GM21447 (cell line): Measurements from ENCODE around the gene FAF1.

Experiments
- ATAC-seq: cut with Tn5 transposase; IDR thresholded peaks from one replicate; pipeline ENCODE4 v1.9.1; 2021; ENCODE audit not compliant: unreplicated experiment

FAF1 gene

DNA sequence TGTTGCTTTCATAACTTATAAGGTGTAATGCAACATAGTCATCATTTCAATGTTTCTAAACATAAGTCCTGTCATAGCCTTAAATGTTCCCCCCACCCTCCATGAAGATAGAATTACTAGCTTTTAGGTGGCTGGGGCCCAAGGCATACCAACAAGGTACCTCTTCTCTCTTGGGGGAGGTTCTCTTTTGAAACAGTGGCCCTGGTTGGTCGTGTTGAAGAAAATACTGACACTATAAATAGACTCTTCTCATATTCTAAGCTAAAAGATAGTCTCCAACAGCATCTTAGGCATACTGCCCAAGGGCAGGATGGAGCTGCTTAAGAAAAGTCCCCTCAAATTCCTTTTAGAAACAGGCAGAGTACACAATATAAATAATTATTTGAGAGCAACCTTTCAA, 255.0 kb downstream of the FAF1 start:
- ATAC-seq: no peak

DNA sequence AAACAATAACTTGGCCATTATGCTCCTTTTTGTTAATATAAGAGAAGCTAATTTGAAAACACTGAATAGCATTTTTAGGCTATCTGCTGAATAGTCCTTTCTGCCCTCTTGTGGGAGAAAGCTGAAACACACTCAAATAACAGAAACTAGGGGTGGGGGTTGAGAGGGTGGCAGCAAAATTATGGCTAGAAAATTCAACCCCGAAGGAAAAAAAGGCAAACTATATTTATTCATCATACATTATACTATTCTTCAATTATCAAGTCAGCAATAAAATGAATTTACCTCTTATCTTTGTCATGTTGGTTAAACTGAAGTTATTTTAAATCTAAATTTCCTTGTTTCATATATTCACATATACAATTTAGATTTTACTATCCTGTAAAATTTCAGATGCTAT, 255.9 kb downstream of the FAF1 start:
- ATAC-seq: no peak

GRCh38 chr1:50703240-50703639, 256.8 kb downstream of the FAF1 start:
- ATAC-seq: no peak

DNA sequence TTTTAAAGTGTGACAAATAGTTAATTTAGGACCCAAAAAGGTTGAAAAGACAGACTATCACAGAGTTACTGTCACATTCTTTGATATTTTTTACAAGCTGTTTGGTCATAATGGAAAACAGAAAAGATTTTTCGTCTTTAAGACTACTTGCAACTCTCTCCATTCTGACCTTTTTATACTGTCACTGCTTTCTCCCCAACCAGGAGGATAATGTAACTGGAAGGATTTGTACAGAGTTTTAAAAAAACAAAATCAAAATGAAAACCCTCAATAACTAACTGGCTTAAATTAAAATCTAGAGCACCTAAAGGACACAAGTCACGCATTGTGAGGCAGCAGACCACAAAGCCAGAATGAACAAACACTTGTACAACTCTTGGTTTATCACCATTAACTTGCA, 257.7 kb downstream of the FAF1 start:
- ATAC-seq: no peak

DNA sequence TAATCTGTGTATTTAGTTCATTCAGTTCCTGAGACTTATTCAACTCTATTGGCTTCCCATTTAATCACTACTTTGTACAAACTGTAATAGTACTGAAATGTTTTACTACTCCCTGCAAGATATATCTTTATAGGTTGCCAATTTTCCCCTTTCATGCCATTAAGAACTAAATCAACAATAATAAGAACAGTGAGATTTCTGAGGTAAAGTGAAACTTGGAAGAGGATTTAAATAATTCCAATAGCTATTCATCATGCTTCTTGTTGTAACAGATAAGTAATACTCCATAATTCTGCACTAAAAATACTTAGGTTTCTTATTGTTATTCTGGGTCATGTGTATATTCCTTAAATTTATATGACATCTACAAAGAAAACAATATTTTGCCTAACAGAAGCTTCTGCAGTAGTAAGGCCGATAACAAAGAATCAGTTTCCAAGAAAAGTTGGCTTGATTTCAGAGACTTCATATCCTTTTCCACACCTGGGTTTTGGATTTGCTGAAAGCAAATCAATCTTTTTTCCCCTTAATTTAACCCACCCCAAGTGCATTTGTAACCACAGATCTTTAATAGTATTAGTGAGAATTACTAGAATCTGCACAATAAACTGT, 258.3 kb downstream of the FAF1 start:
- ATAC-seq: no peak

DNA sequence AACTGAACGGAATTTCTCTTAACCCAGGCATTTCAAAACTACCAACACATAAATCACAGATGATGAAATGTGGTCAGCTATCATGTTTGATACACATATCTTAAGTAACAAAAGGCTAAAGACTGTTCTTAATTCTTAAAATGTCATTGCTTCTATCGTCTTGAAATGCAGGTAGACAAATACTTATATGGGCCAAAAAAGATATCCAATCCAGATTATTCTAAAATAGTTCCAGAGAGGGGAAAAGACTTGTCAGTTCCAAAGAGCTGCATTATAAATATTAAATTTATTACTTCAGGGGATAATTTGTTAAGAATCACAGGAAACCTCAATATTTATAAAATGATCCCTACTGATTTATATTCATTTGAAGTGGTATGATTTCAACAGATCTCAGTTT, 259.4 kb downstream of the FAF1 start:
- no peak for ATAC-seq

GRCh38 chr1:50700214-50700613, 259.9 kb downstream of the FAF1 start:
- no peak for ATAC-seq

DNA sequence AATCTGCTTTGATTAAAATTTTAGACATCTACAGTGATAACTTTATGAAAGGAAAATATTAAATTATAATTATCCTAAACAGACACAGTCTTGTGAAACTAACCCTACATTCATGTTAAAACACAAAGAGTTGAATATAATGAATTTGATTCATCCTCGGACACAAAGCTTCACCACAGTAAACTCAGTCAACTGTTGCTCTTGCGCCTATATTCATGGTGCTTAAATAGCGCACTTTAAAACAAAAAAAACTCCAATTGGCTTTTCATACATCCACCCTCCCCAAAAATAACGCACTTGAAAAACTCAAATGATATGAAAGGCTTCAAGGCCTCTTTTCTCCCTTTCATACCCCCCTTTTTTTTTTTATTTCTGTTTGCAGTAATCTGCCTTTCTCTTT, 260.3 kb downstream of the FAF1 start:
- no peak for ATAC-seq

GRCh38 chr1:50697440-50698421, 262.3 kb downstream of the FAF1 start:
- ATAC-seq: no peak

GRCh38 chr1:50693829-50694228, 266.2 kb downstream of the FAF1 start:
- ATAC-seq: no peak

DNA sequence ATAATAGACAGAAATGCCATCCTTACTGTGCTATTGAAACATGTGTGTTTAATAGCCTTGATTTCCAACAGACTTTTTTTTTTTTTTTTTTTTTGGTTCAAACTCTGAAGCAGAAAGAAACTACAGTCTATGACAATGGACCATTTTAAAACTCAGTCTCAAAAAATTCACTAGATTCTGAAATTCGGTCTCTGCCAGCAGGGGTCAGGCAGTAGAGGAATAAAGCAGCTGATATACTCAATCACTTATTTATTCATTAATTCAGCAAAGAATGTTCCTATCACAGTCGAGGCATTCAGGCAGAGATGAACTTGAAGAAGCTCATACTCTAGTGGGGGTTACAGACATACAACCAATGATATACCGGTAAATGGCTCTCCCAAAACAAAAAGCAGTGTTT, 275.9 kb downstream of the FAF1 start:
- ATAC-seq: no peak

GRCh38 chr1:50681931-50682330, 278.1 kb downstream of the FAF1 start:
- no peak for ATAC-seq

DNA sequence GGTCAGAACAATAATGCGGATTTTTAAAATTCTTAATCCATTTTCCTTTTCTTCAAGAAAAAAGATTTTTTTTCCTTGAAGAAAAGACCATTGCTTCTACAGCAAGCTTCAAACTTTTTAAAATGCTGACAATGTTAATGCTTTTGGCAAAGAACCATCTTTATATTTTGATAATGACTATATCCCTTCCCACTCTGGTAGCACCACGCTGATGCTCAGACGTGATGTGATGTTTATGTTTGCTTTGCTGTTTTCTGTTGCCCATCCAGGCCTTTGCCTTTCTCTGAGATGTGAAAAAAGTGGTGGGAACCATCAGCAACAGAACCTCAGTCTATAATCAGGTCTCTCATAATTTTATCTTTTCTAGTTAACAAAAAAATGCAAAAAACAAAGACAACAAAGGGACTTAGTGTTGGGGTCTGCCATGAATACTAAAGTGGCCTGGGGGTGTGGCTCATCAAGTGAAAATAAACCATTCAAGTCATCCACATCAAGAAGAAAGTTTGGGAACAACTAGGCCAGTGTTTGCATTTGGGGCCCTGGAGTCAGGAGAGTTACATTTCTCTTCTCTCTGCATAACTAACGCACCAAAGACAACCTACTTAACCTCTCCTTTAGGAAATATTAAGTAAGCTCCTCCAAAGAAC, 292.2 kb downstream of the FAF1 start:
- ATAC-seq: no peak

- no peak for ATAC-seq
Measured at GRCh38 chr1:50667272-50667671, 292.8 kb downstream of the FAF1 start.

DNA sequence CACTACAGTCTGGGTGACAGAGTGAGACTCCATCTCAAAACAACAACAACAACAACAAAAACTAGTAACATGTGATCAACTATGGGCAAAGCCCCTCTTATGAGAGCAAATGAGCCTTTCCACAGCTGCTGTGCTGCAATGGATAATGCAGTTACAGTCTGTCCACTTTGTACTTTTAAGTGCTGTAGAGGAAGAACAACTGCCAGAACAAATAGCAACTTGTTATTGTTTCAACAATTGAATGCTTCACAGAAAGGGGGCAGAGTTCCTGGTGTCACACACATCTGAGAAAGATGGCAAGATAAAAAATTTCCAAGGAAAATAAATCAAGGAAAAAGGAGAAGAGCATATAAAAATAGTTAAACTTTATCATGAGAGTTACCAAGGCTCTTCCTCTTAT, 293.2 kb downstream of the FAF1 start:
- no peak for ATAC-seq

DNA sequence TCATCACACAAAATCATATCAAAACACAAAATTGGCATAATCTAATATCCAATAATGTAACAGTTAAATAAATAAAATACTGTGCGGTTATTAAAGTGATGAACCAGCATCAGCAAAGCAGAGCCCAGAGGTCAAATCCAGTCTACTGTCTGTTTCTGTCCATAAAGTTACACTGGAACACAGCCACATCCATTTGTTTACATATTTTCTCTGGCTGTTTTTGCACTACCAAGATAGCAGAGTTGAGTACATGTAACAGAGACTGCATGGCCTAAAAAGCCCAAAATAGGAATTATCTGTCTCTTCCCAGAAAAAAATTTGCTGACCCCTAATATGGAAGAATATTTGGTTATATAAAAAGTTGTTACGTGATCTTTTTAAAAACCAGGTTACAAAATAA, 294.7 kb downstream of the FAF1 start:
- no peak for ATAC-seq

GRCh38 chr1:50661626-50662025, 298.4 kb downstream of the FAF1 start:
- ATAC-seq: no peak

DNA sequence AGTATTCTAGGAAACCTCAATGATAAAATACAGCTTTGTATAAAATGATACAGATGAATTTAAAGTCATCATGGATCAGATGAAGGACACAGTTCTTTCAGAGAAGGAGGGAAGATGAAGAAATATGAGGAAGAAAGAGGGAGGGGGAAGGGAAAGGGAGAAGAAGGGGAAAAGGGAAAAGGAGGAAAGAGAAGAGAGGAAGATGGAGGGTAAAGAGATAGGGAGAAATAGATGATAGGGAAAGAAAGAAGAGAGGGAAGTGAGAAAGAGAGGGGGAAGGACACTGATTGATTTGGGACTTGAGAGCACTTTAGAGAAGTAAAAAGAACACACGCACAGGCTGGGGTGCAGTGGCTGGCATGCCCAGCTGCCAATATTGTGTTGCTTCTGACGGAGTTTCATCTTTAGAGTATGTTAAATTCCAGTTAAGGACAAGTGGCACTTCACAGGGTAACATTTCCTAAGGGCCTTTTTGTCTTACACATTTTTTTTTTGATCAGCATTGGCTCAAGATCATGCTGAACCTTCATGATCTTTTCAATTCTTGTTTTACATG, 300.9 kb downstream of the FAF1 start:
- no peak for ATAC-seq

DNA sequence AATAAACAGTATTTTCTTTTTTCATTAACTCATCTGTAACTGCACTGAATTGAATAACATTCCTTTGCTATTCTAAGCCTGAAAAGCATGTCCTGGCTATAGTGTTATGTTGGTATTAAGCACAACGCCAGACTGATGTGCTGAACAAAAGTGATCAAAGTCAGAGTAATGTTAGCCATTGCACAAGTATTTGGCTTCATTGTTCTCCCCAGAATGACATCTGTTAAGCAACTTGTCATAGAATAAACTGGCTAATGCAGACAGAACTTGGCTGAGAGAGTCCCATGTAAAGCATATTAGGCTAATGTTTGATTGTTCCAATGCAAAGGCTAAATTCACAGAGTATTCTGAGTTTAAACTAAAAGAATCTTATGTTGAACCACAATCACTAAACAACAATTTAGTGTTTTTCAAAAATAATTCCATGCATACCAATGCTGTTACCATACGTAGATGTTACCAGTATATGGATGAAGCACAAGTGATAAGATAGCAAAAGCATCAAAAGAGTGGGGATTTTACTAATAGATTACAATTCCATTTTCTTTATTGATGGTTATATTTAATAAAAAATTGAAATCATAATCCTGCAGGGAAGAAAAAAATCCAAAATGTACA, 301.5 kb downstream of the FAF1 start:
- no peak for ATAC-seq

GRCh38 chr1:50656931-50657330, 303.1 kb downstream of the FAF1 start:
- no peak for ATAC-seq
